Stromal cell of bone marrow (primary cell): Measurements from ENCODE around the gene NCKAP5.

Experiments used
- DNase-seq: peaks from one replicate; pipeline ENCODE4 v3.0.0-alpha.2; 2012; ENCODE audit warnings: low read depth

NCKAP5 gene

DNA sequence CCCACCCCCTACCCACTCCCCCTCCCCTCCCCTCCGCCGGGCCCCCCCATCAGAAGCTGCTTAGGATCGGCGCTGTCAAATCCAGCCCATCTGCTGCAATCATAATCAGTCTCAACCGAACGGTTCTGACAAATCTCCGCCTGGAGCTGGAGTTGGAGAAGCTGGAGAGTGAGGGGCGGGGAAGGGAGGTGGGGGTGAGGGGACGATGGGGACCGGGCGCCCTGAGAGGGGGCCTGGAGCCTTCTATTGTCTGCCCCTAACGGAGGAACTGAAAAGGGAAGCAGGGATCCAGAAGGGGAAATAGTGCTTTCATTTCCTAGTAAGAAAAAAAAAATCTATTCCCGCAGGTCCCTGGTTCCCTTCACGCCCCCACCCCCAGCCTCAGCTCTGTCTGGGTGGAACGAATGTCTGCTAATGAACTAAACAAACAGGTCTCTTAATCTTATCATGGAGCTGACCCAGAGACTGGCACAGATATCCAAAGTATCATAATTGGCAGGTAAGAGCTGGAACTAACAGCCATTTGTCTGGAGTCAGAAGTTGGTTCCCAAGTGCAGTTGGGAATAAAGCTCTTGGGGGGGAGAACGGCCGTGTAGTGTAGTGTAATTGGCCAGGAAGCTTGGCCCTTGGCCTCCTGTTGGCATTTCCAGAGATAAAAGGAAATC lies 301.2 kb downstream of the NCKAP5 start:
- no peak for DNase-seq

DNA sequence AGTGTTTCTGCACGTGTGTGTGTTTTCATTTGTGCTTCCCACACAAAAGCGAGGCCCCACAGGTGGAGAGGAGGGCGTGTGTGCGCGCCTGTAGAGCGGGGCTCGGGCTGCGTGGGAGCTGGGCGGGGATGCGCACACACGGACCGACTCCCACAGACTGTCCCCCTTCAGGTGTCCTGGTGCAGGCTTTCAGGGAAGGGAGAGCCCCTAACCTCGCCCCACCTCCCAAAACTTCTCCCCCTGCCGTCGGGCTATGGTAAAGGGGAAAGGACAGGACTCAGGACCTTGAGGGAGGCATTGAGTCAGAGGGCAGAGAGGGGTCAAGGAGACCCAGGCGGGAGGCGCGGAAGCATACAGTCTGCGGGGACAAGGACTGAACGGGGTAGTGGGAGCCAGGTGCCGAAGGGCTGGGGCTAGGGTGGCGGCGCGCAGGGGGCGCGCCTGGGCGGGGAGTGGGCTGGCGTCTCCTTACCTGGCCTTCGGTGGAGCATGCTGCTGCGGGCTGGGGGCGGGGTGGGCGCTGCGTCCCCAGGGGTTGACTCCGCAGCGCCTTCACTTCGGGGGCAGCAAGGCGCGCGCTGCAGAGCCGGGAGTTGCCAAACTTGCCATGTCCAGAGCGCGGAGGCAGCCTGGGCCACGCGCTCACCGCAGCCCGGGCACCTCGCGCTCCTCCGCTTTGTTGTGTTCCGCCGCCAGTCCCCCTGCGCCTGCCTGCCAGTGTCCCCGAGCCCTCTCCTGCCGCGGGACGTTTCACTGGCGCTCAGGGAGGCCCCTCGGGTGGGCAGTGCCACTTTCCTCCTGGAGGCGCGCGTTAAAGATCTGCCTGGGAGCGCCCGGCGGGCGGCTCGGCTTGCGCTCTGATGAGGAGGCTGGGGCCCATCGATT lies 302.0 kb downstream of the NCKAP5 start:
- no peak for DNase-seq

DNA sequence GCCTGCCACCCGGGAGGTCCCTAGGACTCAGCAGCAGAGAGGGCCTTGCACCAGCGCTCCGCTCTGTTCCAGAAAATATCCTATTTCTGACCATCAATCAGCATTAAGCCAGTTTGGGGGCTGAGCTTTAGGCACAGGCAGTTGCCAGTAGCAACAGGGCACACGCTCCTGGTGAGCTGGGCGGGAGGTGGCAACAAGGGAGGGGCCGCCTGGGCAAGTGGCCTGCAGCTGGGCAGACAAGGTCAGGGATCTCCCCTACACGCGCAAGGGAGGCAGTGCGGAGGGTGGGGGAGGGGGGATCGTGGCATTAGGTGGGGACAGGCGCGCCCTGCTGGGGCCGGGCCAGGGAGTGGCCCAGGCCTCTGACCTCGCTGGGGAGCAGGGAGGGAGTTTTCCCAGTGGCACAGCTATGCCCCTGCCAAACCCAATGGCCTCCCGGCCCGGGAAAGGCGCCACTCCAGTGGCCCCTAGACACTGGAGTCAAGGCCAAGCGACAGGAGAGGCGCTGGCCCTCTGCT lies 302.8 kb downstream of the NCKAP5 start:
- no peak for DNase-seq

DNA sequence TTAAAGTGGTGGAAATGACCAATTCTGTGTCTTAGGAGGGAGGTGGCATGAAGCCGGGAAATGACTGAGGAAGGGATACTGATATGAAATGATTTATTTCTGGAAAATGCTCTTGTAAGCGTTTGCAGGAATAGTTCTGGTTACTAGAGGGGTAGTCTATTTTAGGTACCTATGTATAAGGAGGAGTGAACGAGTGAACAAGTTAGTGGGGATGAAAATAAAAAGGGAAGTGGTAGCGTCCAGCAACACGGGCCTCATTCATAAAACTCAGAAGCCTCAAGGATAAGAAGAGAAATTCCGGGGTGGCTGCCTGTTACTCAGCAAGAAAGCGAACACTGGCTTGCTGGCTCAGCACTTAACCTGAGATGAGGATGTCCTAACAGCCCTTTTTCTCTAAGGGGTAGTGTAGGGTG lies 303.3 kb downstream of the NCKAP5 start:
- no peak for DNase-seq

DNA sequence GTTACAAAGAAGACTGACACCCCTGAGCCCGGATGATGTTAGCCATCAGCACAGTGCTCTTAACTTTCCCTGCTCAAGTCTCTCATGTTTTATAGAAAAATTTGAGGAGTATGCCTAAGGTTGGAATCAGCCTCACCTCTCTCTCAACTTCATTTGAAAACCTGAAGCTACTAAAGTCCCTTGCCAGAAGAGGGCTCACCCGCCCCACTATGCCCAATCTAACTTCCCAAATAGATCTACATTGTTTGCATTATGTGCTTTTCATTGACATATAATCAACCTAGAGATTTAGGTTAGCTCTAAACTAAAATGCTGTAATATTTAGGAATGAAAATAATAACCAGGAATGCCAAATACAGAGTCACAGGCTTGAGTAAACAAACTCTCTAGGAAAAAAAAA lies 305.4 kb downstream of the NCKAP5 start:
- DNase-seq: no peak

DNA sequence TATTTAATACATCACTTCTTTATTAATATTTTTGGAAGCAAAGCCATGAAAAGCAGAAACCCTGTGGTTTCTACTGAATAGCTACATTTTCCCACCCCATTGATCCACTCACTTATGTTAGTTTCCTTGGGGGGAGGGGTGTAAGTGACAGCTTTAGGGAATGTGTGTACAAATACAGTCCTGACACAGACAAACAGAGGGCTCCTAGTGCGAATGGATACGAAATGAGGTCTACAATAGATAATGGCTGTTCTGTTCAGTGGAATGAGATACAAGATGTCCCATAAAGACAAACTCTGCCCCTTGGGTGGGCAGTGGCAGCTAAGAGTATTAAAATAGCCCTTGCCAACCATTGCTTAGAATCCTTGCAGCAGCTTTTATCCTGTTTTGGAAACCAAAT lies 312.9 kb downstream of the NCKAP5 start:
- DNase-seq: no peak

DNA sequence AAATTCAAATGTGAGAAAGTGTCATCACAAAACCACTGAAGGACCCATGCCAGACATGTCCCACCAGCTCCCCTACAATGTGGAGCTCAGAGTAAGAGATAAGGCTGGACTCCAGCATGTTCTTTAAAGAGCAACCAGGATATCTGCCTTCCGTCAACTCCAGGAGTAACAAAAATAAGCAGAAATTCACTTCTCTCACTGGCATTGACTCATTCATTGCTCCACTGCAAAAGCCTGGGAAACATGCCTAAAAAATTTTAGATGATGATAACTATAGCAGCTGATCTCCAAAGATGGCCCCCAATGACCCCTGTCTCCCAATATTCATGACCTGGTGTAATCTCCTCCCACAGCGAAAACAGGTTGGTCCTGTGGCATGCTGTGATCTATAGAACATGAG lies 314.5 kb downstream of the NCKAP5 start:
- DNase-seq: no peak

DNA sequence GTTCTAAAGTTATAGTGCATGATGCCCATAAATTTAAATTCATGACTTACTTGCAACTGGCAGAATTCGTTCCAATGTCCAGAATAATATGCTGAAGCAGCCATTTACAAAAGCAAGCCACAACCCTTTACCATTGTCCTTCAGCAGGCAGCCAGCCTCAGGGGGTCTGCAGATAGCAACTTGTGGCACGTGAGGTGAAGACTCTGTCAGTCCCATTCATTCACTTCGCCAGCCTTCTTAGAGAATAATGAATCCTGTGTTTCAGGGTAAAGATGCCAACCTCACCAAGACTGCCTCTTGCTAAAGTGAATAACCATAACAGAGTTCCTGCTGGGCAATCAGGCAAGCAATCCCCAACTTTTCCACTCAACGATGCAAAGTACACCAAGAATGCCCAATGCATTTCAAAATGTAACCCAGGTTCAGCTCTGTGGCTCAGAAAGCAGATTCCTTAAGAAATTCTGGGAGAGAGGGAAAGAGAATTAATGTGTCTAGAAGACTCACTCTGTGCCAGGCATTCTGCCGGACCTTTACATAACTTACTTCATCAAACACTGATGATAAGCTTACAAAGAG lies 315.4 kb downstream of the NCKAP5 start:
- no peak for DNase-seq

DNA sequence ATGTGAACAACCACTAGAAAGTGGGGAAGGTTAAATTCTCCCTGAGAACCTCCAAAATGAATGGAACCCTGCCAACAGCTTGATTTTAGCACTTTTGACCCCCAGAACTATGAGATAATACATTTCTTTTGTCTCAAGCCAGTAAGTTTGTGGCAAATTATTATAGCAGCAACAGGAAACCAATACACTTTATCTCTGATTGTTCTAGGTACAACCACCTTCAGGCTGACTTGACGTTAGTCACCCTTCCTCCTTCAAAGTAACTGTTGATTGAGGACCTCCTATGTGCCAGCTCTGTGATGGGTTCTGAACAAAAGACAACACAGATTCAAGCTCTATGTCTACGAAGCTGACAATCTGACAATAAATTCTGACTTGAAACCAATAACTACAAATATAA lies 318.9 kb downstream of the NCKAP5 start:
- DNase-seq: no peak

DNA sequence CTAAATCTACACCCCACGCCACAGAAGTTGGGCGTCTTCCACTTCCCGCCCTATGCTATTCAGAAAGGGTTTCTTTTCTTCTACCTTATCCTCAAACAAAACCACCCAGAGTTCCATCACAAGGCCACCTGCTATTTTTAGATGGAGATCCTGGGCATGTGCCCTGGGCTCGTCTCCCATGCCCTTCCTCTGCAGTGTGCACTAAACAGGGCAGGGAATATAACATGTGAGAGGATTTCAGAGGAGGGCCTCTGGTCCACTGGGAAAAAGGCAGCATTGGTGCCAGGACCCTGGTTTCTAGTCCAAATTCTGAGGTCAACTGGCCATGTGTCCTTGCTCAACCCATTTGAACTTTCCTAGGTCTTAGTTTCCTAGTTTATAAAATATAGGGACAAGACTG lies 320.0 kb downstream of the NCKAP5 start:
- no peak for DNase-seq

DNA sequence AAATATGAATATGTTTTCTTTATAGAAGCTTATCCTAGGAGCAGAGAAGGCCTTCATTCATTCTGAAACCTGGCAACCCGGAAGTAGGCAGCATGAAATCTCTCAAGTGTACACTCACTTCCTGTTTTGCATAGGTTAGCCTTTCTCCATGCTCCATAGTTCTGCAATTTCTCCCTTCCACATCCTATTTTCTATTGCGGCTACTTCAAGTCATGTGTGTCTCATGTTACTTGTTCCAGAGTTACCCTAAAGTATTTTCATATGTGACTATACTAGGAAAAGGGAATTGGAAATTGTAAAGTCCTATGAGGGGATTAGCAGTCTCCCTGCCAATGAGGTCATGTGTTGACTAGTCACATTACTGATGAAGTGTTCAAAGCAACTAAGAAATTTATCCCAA lies 320.6 kb downstream of the NCKAP5 start:
- DNase-seq: no peak

DNA sequence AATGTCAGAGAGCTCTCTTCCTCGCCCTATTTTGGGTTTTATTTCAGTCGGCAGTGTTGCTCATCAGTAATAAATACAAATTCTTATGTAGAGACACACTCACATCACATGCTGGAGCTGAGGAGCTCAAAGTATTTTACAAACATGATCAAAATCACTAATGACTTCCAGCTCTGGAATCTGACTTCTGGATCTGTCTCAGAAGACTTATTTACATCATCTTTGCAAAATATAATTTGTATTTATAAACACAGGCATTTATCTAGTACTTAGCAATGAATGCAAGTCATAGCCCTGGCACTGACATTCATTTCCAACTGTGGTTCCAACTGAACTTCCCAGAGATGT lies 327.1 kb downstream of the NCKAP5 start:
- DNase-seq: peak; percentile 18

DNA sequence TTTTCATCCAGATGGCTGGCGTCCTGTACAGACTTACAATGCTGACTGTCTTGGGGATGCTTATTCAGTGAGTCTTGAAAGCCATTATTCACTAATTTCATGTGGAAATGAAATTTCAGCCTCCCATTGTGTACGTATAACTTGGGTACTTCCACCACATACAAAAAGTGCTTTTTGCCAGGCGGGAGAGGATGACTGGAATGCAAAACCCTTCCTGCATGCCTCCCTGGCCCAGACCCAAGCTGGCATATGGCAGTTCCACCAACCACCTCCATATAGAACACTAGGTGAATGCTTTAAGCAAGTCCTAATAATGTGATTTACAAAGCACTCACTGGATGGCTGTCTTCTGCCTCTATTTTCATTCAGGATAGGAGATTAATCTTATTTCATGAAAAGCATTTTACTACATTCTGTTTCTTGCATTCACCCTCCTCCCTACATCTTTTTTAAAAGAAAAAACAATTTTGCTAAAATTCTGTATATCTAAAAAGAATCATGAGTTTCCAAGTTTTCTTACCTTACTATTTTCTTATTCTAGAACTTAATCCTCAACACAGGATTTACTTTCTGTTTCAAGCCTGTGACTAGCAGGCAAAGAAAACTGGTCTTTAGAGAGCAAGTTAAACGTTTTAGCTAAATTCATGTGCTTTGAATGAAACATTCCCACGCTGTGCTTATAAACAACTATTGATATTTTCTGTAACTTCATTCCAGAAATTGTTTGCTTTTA lies 327.6 kb downstream of the NCKAP5 start:
- no peak for DNase-seq

DNA sequence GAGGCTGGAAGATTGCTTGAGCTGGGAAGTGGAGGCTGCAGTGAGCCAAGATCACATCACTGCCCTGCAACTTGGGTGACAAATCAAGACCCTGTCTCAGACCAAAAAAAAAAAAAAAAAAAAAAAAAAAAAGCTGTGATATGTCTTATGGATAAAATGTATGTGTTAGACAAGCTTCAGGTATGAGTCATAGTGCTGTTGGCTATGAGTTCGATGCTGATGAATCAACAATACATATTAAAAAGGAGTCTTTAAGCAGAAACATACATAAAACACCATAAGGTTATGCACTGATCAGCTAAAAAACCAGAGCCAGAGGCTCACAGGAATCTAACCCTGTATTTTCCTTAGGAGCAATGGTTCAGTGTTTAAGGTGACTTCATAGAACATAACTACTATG lies 332.3 kb downstream of the NCKAP5 start:
- DNase-seq: no peak

DNA sequence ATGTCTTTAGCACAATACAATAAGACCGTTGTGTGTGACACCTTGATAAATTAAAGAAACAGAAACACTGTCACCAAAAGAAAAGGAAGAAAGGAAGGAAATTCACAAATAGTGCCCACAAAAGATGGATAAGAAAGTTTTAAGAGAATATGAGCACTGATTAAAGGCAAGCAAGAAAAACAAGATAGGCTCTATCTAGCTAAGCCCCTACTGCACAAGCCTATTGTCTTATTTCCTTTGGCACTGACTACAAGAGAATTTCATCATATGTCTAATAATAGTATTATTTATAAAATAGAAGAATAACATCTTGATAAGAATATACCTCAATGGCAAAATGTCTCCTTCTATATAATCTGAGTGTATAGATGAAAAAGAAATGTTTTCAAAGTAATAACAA lies 335.7 kb downstream of the NCKAP5 start:
- DNase-seq: no peak

DNA sequence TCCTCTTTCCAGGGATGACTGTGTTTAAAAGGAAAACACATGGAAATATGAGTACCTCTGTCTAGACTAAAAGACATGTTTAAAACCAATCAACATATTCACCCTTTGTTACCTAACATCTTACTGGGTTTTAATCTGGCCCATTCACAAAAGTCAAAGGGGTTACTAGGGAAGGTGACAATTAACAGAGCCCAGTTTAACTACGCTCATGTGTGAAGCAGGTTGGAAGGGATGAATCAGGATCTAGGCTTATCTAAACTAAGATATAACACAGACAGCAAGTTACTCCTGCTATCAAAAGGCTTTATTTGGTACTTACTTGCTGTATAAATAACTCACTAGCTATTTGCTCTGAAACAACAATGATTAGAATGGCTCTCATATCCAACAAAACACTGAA lies 337.0 kb downstream of the NCKAP5 start:
- no peak for DNase-seq

DNA sequence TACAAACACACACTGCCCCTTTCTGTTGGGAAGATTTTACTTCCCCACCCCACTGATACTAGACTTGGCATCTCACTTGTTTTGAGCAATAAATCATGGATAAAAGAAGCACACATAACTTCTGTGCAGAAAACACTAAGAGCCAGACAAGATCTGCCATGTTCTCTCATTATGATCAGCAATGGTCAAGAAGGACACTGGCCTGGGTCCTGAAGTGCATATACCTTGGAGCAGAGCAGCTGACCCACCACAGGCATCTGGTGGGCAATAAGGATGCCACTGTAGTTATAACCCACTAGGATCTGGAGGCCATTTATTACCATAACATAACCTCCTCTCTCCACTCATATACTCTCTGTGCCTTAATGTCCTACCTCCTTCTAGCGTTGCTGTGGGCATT lies 338.3 kb downstream of the NCKAP5 start:
- no peak for DNase-seq

DNA sequence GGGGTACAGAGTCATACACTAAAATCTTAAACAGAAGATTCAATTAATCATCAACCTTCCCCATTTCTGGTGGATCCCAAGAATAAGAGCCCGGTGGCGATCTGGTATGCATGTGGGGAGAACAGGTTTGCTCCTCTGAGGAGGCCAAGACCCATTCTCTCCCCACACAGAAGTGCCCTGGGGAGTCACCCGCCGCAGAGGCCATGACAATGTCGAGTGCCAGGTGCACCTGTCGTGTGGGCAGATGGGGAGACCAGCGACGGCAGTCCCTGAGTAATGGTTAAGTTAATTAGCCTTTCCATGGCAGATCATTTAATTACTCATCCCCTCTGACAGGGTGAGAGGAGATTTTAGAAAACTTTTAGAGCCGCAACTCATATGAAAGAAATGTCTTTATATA lies 345.0 kb downstream of the NCKAP5 start:
- DNase-seq: no peak

DNA sequence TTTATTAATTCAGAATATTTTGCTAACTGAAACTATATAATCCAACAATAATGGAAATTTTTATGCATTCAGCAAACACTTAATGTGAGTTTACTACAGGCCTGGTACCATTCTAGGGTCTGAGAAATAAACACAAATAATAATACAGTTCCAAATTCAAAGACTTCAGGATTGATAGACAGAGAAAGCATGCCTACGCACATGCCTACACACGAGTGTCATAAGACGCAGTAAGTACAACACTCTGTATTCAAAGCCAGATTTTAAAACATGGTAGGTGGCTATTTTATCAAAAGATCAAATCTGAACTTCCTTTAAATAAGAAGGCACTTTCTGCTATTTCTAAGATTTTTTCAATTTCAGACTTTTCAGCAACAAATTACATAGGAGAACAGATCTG lies 346.9 kb downstream of the NCKAP5 start:
- no peak for DNase-seq

DNA sequence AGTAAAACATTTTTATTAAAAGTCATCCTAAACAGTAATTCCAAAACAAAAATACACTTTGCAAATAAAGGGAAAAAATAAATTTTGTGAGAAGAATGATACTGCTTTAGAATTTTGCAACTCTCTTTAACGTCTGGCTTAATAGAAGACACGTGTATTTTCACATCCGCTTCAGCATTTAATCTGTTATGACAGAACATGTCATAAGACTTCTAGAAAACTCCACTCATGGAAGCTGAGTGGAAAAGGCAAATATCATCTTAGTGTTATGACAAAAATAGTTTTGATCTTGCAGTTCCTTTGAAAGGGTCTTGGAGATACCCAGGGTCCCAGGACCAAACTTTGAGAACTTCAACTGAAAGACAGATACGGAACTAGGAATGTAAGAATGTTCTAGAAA lies 350.1 kb downstream of the NCKAP5 start:
- DNase-seq: no peak

DNA sequence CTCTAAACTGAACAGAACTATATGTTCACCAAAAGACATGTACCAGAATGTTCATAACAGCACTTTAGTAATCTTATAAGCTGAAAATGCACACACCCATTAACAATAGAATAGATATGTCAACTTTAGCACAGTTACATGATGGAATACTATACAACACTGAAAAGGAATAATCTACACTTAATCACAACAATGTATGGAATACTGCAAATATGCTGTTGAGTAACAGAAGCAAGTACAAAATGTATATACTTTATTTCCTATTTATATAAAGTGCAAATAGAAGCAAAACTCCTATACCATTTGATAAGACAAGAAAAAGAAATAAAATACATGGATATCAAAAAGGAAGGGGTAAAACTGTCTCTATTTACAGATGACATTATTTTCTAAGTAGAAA lies 352.8 kb downstream of the NCKAP5 start:
- DNase-seq: no peak

DNA sequence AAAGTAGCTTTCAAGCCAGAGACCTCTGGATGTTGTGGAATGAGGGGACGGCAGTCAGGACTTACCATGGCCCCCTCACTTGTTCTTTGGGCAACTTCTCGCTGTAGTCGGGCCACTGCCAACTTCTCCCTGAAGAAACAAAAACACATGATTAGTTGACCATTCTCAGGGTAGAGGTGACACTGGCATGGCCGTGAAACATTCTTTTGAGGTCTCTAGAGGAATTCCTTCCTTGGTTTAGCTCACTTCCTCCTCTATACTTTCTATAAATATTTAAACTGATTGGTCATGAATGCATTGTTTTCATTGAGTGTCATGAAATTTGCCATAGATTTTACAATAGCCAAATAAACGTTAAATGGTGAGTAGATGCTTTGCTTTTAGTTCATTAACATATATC lies 354.6 kb downstream of the NCKAP5 start:
- DNase-seq: no peak

DNA sequence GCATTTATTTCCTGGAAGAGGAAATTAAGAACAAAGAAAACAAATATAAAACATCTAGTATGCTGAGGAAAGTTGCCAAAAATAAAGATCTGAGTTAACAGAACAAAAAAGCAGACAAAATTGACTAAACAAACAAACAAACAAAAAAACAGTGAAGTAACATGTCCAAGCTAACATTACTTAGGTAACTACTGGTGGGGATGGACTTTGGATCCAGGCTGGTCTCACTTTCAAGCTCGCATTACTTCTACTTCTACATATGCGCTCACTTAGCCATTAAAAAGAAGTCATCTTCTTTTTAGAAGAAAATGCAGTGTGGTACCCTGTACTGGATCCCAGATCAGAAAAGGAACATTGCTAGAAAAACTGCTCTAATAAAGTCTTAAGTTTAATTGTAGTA lies 358.9 kb downstream of the NCKAP5 start:
- DNase-seq: no peak
